K562 (cell line): ENCODE data around the gene HEXIM2. TPM values are rescaled to one million over a fixed set of nuclear protein-coding genes. Genes with fewer than 3 reads are reported as not detected.

Source experiments
- ATAC-seq: fragments of 200-7000 bp; cut with Tn5 transposase; 3 replicates; pipeline ENCODE4 v1.9.1; 2020; ENCODE audit warnings: moderate library complexity
- BruUV-seq: library from RNA; stranded (reverse); fragments of 400-500 nt; replicated peaks from 2 replicates; lab custom pipeline; 2021; lab: Mats Ljungman, UMichigan
- CTCF ChIA-PET: fragments of 300-600 bp; formaldehyde crosslinking; extraction: SDS; loops from one replicate; lab custom pipeline; 2021; ENCODE audit warnings: low intra/inter-chr PET ratio; lab: Yijun Ruan, JAX
- POLR2A ChIA-PET: fragments of 300-600, 350-650 bp; sonication (Branson Sonifier 250); formaldehyde crosslinking; extraction: SDS; loops from one replicate; lab custom pipeline; 2021; ENCODE audit warnings: antibody characterized with exemption, inconsistent platforms; lab: Yijun Ruan, JAX
- DNase-seq, 4 experiments: peaks; one replicate each; pipeline versions ENCODE4 v3.0.0 to v3.0.0-alpha.2; 2011 to 2018; ENCODE audit warnings: low spot score in 3 of 4, mixed read lengths in 3 of 4; ENCODE audit errors: extremely low read depth in 1 of 4
- FAIRE-seq: peaks from 2 replicates; lab custom pipeline; 2011; peaks lifted over from hg19 to GRCh38; lab: Jason Lieb, UNC
- H2AFZ ChIP-seq: 2 replicates; pipeline ENCODE4 v1.6.0; 2011; ENCODE audit warnings: low read depth, low read length, control low read depth, inconsistent platforms
- H3K27ac ChIP-seq: fragments of 200-600 bp; 3 replicates; pipeline ENCODE4 v1.8.0; 2011; ENCODE audit warnings: low read depth, mild to moderate bottlenecking, control low read depth, inconsistent platforms, low read length, moderate library complexity, mixed read lengths; ENCODE audit errors: extremely low read depth
- H3K27me3 ChIP-seq, 2 experiments: fragments of 300-600 bp in 1 of 2; 2 replicates in 1 of 2; 3 replicates in 1 of 2; pipeline versions ENCODE4 v1.6.0 to v1.8.0; 2011; ENCODE audit warnings: inconsistent platforms in 2 of 2, low read length in 2 of 2, mild to moderate bottlenecking in 1 of 2, mixed read lengths in 1 of 2, moderate library complexity in 1 of 2; ENCODE audit not compliant: control insufficient read depth in 2 of 2, insufficient read depth in 2 of 2
- H3K36me3 ChIP-seq: fragments of 300-600 bp; 3 replicates; pipeline ENCODE4 v1.8.0; 2011; ENCODE audit warnings: mild to moderate bottlenecking, low read length, inconsistent platforms; ENCODE audit not compliant: control insufficient read depth, insufficient read depth
- H3K4me1 ChIP-seq, 2 experiments: fragments of 200-600 bp in 1 of 2; replicated peaks in 1 of 2; 2 replicates in 1 of 2; 3 replicates in 1 of 2; pipeline versions ENCODE4 v1.5.1 to v1.8.0; 2011; ENCODE audit warnings: inconsistent platforms in 2 of 2, low read length in 2 of 2, mild to moderate bottlenecking in 1 of 2, mixed read lengths in 1 of 2, moderate library complexity in 1 of 2; ENCODE audit not compliant: control insufficient read depth in 2 of 2, insufficient read depth in 2 of 2
- H3K4me2 ChIP-seq: 2 replicates; pipeline ENCODE4 v1.6.1; 2011; ENCODE audit warnings: low read length, control low read depth, inconsistent platforms, mixed read lengths; ENCODE audit not compliant: insufficient read depth
- H3K4me3 ChIP-seq: fragments of 200-600 bp; sonication (generic), shearing (Covaris generic); 2 replicates; pipeline ENCODE4 v1.5.1; 2016; ENCODE audit warnings: control low read depth, inconsistent platforms
- H3K79me2 ChIP-seq: fragments of 200-600 bp; 3 replicates; pipeline ENCODE4 v1.8.0; 2011; ENCODE audit warnings: low read length, inconsistent platforms; ENCODE audit not compliant: control insufficient read depth, insufficient read depth
- H3K9ac ChIP-seq, 2 experiments: 2 replicates each; pipeline versions ENCODE4 v1.6.0 to v1.6.1; 2011; ENCODE audit warnings: low read depth in 2 of 2, low read length in 2 of 2, control low read depth in 1 of 2, inconsistent platforms in 1 of 2, mild to moderate bottlenecking in 1 of 2, mixed read lengths in 1 of 2; ENCODE audit not compliant: insufficient read depth in 1 of 2
- H3K9me1 ChIP-seq: one replicate; pipeline ENCODE4 v1.6.0; 2011; ENCODE audit warnings: inconsistent platforms, mild to moderate bottlenecking, low read length, moderate library complexity; ENCODE audit not compliant: control insufficient read depth, insufficient read depth
- H3K9me3 ChIP-seq: replicated peaks from 2 replicates; pipeline ENCODE4 v1.5.1; 2011; ENCODE audit warnings: low read depth, low read length, inconsistent platforms; ENCODE audit not compliant: control insufficient read depth, insufficient read depth
- H4K20me1 ChIP-seq: replicated peaks from 2 replicates; pipeline ENCODE4 v1.6.1; 2011; ENCODE audit warnings: low read length, inconsistent platforms, mixed read lengths; ENCODE audit not compliant: control insufficient read depth, insufficient read depth
- ATF1 ChIP-seq, 2 experiments: fragments of 450-650 bp in 1 of 2; IDR thresholded peaks; 2 replicates each; pipeline ENCODE4 v1.6.1; 2016; ENCODE audit warnings: missing compliant biosample characterization in 1 of 2, missing genetic modification characterization in 1 of 2
- GTF2E2 ChIP-seq: fragments of 200-800 bp; sonication (Bioruptor generic); IDR thresholded peaks from 2 replicates; pipeline ENCODE4 v1.6.1; 2016; ENCODE audit warnings: missing genetic modification characterization, missing compliant biosample characterization
- KDM5B ChIP-seq: fragments of 200-600 bp; sonication (generic); IDR thresholded peaks from 2 replicates; pipeline ENCODE4 v1.6.1; 2012; ENCODE audit warnings: low read depth, mild to moderate bottlenecking, moderate library complexity, low read length, control low read depth, inconsistent platforms; ENCODE audit not compliant: insufficient replicate concordance
- TEAD1 ChIP-seq, 2 experiments: fragments of 450-650 bp in 1 of 2; sonication (generic) in 1 of 2; formaldehyde crosslinking; IDR thresholded peaks; 2 replicates each; pipeline versions ENCODE4 v1.4.0 to v1.8.0; 2020 to 2022; ENCODE audit warnings: mild to moderate bottlenecking in 2 of 2, missing genetic modification reagents in 1 of 2
- ZFP36 ChIP-seq: fragments of 150-350 bp; IDR thresholded peaks from 2 replicates; pipeline ENCODE4 v1.6.1; 2018; ENCODE audit warnings: low read length, low read depth; ENCODE audit not compliant: partially characterized antibody
- ZNF24 ChIP-seq: fragments of 450-650 bp; IDR thresholded peaks from 2 replicates; pipeline ENCODE4 v1.6.1; 2016
- ZNF436 ChIP-seq: fragments of 250-450, 450-650 bp; sonication (Bioruptor Pico); formaldehyde crosslinking; IDR thresholded peaks from 2 replicates; pipeline ENCODE4 v1.7.0; 2020; ENCODE audit warnings: mild to moderate bottlenecking
- ZNF766 ChIP-seq: fragments of 200-800 bp; sonication (Bioruptor generic); conservative IDR thresholded peaks from 2 replicates; pipeline ENCODE4 v1.6.1; 2016; ENCODE audit warnings: missing genetic modification characterization, missing compliant biosample characterization
- ZNF830 ChIP-seq: fragments of 250-450 bp; sonication (Bioruptor Pico); IDR thresholded peaks from 2 replicates; pipeline ENCODE4 v1.5.0; 2021; ENCODE audit warnings: mild to moderate bottlenecking
- ZZZ3 ChIP-seq: fragments of 450-650 bp; IDR thresholded peaks from 2 replicates; pipeline ENCODE4 v1.6.1; 2016; ENCODE audit warnings: antibody characterized with exemption, mild to moderate bottlenecking, moderate library complexity
- WGBS: fragments of 100-300 bp; shearing (Covaris generic); methylation state at CpG from one replicate; pipeline ENCODE4 v1.1.6; 2016; ENCODE audit warnings: low coverage, mixed read lengths; ENCODE audit not compliant: insufficient coverage; ENCODE audit errors: missing lambda C conversion rate; 5-methylcytosine and 5-hydroxymethylcytosine counted together
- in situ Hi-C: fragments of 300-500 bp; cut with MboI; formaldehyde crosslinking; loops from 4 replicates; pipeline ENCODE4 v1.15.0; 2018; ENCODE audit warnings: inconsistent platforms, mixed read lengths
- intact Hi-C: fragments of 100-400 bp; cut with micrococcal nuclease; formaldehyde crosslinking; loops from 2 replicates; pipeline ENCODE4 v1.14.2; 2022
- polyA plus RNA-seq, 8 experiments: library from polyadenylated mRNA; depleted of rRNA in 4 of 8; stranded (reverse) in 5 of 8; unstranded in 3 of 8; fragments of >200 nt; fragmentation: Nextera tagmentation in 2 of 8; fragmentation: Illumina TruSeq in 1 of 8; extraction: Ambion mirVana in 2 of 8; extraction: Trizol in 1 of 8; gene quantifications; 2 replicates each; pipeline versions ENCODE4 v1.2.1 to v1.2.3, GENCODE V29; 2011 to 2014; ENCODE audit warnings: inconsistent platforms in 1 of 8, missing spikeins in 1 of 8
- total RNA-seq, 7 experiments: library from RNA; depleted of rRNA in 6 of 7; stranded (reverse); fragments of >200 nt in 6 of 7; fragmentation: Illumina TruSeq in 2 of 7; extraction: Trizol in 2 of 7; gene quantifications; 2 replicates each; pipeline versions ENCODE4 v1.2.1 to v1.2.3, GENCODE V29; 2011 to 2021; ENCODE audit warnings: low replicate concordance in 1 of 7
- TF ChIP-seq, protein P1 (sequence below): sonication (generic); formaldehyde crosslinking; IDR thresholded peaks from 2 replicates; pipeline ENCODE4 v1.8.1; 2023; ENCODE audit warnings: mild to moderate bottlenecking, missing genetic modification reagents
- TF ChIP-seq, protein P2 (sequence below): sonication (generic); formaldehyde crosslinking; IDR thresholded peaks from 2 replicates; pipeline ENCODE4 v1.8.0; 2022; ENCODE audit warnings: mild to moderate bottlenecking, missing genetic modification reagents

HEXIM2 gene
- total and polyA plus RNA-seq, 9 of the 15 experiments (the other 6 are each of a cell fraction or from before 2014, with no cell fraction given) = 0.69 to 3.4 (median 1.1) TPM; not detected in 2

DNA sequence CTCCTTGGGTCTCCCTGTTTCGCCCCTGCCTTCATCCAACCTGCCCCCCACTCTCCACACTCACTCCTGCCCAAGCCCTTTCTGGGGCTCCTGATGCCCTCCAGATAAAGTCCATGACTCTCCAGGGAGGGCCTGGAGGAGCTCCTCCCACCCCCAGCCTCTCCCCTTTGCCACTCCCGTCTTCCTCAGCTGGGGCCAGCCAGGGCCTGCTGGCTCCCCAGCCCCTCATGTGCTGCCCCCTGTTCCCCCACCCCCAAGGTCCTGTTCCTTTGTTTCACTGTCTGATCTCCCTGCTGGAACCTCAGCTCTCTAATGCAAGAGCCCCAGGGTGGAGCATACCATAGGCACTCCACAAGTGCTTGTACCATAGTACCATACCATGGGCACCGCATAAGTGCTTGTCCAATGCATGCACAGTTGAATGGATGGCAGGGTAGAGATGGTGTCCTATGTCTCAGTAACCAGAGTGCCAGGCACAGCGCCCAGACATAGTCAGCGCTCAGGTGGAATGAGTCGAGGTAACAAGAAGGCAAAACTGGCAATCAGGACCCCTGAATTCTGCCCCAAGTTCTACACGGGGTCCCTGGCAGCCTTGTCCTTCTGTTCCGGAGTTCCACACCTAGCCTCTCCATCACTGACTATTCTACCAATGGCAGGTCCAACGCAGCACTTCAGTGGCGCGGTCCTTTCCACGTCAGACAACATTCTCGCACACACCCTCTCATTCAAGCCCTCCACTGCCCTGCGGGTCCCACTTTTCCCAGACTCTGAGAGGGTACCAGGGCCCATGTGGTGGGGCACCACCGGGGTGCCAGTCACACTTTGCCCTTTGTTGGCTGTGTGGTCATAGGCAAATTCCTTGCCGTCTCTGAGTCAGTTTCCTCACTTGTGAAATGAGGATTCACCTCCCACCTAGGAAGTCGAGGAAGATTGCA, 30.7 kb upstream of the HEXIM2 start:
- peaks cover 25 to 56% of the 10 kb centered on the region in 2 experiments; a peak in 4 of 5 replicates for H3K4me1 ChIP-seq
- H3K27ac ChIP-seq = no peak overlapping the region
- FAIRE-seq (no peak), DNase-seq (peak in 1 of 4 experiments; percentile 17), ATAC-seq (no peak)
- peaks cover 6% of the 10 kb centered on the region; the same call in 1 of the 2 replicates for H4K20me1 ChIP-seq
- ChIA-PET POLR2A (interaction anchor here (5.2 kb wide), 1 partner anchor 19 kb away, joined by 48 read pairs; the partner anchor contains the start of gene HEXIM1), CTCF (interaction anchor here (1.1 to 6.2 kb wide), 5 partner anchors 11 to 351 kb away, joined by 3 to 165 read pairs (median 5); no protein-coding TSS in a partner anchor)
- peak overlapping the region; percentile 95; the same call in 1 of the 2 replicates for H3K4me3 ChIP-seq
- in situ Hi-C loops (no loop called here), intact Hi-C loops (loop anchor here (5.0 kb wide), 1 partner anchor 354 kb away; no protein-coding TSS in a partner anchor)
- H3K79me2 ChIP-seq = peaks cover 2% of the 10 kb centered on the region; the same call in 1 of the 3 replicates
- no peak overlapping the region for H2AFZ ChIP-seq
- no peaks in the 10 kb centered on the region for H3K36me3 ChIP-seq
- H3K9ac ChIP-seq = peak overlapping the region in 1 of 2 experiments; percentile 30; a peak in 2 of 4 replicates
- H3K9me1 ChIP-seq = no peaks in the 10 kb centered on the region
- 58% methylated on average over 17 of the region's 17 CpGs for WGBS
- H3K4me2 ChIP-seq = peak overlapping the region; percentile 66
- H3K9me3 ChIP-seq = no peaks in the 10 kb centered on the region; the same call in 1 of the 2 replicates
- H3K27me3 ChIP-seq = no peaks in the 10 kb centered on the region
- TF ChIP-seq GTF2E2 (tag) (no peak), ATF1 (CRISPR knock-in tag; IDR thresholded peaks at IDR 0.05) (no peak), ATF1 (tag; IDR thresholded peaks at IDR 0.05) (no peak), ZNF766 (no peak), ZFP36 (peak; percentile 29), ZNF436 (CRISPR knock-in tag) (no peak), TEAD1 (CRISPR knock-in tag; IDR thresholded peaks at IDR 0.05) (no peak), KDM5B (peak; percentile 4), ZNF830 (CRISPR knock-in tag) (no peak), ZNF24 (no peak), ZZZ3 (no peak)
- TF ChIP-seq, protein P1, sequence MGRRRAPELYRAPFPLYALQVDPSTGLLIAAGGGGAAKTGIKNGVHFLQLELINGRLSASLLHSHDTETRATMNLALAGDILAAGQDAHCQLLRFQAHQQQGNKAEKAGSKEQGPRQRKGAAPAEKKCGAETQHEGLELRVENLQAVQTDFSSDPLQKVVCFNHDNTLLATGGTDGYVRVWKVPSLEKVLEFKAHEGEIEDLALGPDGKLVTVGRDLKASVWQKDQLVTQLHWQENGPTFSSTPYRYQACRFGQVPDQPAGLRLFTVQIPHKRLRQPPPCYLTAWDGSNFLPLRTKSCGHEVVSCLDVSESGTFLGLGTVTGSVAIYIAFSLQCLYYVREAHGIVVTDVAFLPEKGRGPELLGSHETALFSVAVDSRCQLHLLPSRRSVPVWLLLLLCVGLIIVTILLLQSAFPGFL (CRISPR knock-in tag) = no peak
- TF ChIP-seq, protein P2, sequence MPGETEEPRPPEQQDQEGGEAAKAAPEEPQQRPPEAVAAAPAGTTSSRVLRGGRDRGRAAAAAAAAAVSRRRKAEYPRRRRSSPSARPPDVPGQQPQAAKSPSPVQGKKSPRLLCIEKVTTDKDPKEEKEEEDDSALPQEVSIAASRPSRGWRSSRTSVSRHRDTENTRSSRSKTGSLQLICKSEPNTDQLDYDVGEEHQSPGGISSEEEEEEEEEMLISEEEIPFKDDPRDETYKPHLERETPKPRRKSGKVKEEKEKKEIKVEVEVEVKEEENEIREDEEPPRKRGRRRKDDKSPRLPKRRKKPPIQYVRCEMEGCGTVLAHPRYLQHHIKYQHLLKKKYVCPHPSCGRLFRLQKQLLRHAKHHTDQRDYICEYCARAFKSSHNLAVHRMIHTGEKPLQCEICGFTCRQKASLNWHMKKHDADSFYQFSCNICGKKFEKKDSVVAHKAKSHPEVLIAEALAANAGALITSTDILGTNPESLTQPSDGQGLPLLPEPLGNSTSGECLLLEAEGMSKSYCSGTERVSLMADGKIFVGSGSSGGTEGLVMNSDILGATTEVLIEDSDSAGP (CRISPR knock-in tag) = no peak
- TF ChIP-seq, all 486 proteins: peak for 2
- TSS peak; percentile 61 for BruUV-seq
